Ovary (tissue), 9 donors: ENCODE measurements around the gene EIF4G2. TPM values are rescaled to one million over a fixed set of nuclear protein-coding genes. Genes with fewer than 3 reads are reported as not detected.

Experiments used
- DNase-seq, 5 donors: peaks; one replicate each; pipeline ENCODE4 v3.0.0-alpha.2; 2019 to 2020
- H3K27ac ChIP-seq, 2 donors: fragments of 200-600 bp; one replicate each; pipeline versions ENCODE4 v1.5.1 to v1.8.0; 2019 to 2022
- H3K27me3 ChIP-seq: fragments of 200-600 bp; one replicate; pipeline ENCODE4 v1.8.0; 2022
- H3K36me3 ChIP-seq: fragments of 200-600 bp; sonication (generic); one replicate; pipeline ENCODE4 v1.5.1; 2019
- H3K4me1 ChIP-seq: one replicate; pipeline ENCODE4 v1.8.1; 2013; ENCODE audit warnings: mild to moderate bottlenecking, moderate library complexity; ENCODE audit not compliant: insufficient read depth
- H3K4me3 ChIP-seq: fragments of 200-600 bp; sonication (generic); one replicate; pipeline ENCODE4 v1.5.1; 2017
- H3K9me3 ChIP-seq, 2 donors: fragments of 200-600 bp in 1 of 2; sonication (generic) in 1 of 2; one replicate each; pipeline versions ENCODE4 v1.5.1 to v1.8.1; 2013 to 2019; ENCODE audit warnings: mild to moderate bottlenecking in 1 of 2, moderate library complexity in 1 of 2
- EP300 ChIP-seq: sonication (generic); formaldehyde crosslinking; IDR thresholded peaks from one replicate; pipeline ENCODE4 v1.6.1; 2017; ENCODE audit warnings: antibody characterized with exemption
- POLR2A ChIP-seq: fragments of 450-650 bp; IDR thresholded peaks from one replicate; pipeline ENCODE4 v1.6.1; 2017; ENCODE audit warnings: antibody characterized with exemption, mild to moderate bottlenecking, moderate library complexity
- WGBS, 3 donors: extraction: QIAGEN DNeasy Blood & Tissue Kit in 1 of 3; methylation state at CpG; one replicate each; pipeline versions ENCODE4 v1.1.5 to v1.1.7; 2013 to 2017; 5-methylcytosine and 5-hydroxymethylcytosine counted together
- intact Hi-C, 4 donors: fragments of 100-400 bp; cut with DNase I; formaldehyde crosslinking; loops; one replicate each; pipeline versions ENCODE4 v1.11.0 to v1.15.1; 2022 to 2023
- polyA plus RNA-seq, 2 donors: library from polyadenylated mRNA; stranded (reverse); fragments of 200-250 nt in 1 of 2; fragments of 350-450 nt in 1 of 2; fragmentation: Illumina TruSeq in 1 of 2; extraction: RNeasy Lipid Tissue Mini Kit (QIAGEN cat#74804) in 1 of 2; gene quantifications; one replicate each; pipeline ENCODE4 v1.2.3, GENCODE V29; 2013 to 2014
- total RNA-seq, 7 donors: library from RNA; depleted of rRNA in 2 of 7; stranded (reverse); fragments of >200 nt in 2 of 7; fragmentation: NEBNext Ultra II Directional in 3 of 7; extraction: Animal tissue kit (Norgen Biotek cat#: 25700) in 3 of 7; gene quantifications; one replicate each; pipeline versions ENCODE4 v1.1.0 to v1.2.4, GENCODE V29; 2016 to 2023
- TF ChIP-seq, protein P1 (sequence below), 3 donors: fragments of 450-650 bp in 2 of 3; fragments of 200-600 bp in 1 of 3; IDR thresholded peaks; one replicate each; pipeline versions ENCODE4 v1.5.1 to v1.8.0; 2016 to 2022; ENCODE audit warnings: antibody characterized with exemption in 3 of 3, mild to moderate bottlenecking in 1 of 3
- donor health status: DM: no; HTN: no; CAD: no; lungs with moderate emphysema.
- donor health status: DM: no; HTN: no; CAD: no.
- donor health status: Bipolar disorder and iron deficiency.
- donor health status: DM: yes; HTN: yes; CAD: no.
- donor health status: DM: no; HTN: no; CAD: no.
- donor health status: DM: yes; HTN: yes; CAD: no.

The EIF4G2 gene
- total and polyA plus RNA-seq, 9 donors: 206 to 761 (median 582) TPM

DNA sequence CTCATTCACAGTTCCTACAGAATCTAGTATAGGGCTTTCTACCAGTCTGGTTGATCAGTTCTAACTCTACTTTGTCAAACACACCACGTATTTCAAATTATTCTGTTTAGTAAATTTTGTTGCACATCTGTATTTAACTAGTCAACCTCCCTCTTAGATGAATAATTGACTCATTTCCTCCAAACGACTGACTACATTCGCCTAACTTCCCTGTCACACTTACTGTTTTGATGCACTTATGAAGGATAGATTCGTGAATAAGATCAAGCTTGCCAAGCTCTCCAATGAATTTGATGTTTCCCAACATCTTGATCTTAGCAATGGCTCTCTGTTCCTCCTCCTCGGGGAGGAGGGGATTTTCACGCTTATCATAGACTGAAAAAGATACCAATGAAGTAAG is 5.0 kb downstream of the EIF4G2 start:
- no peaks in the 10 kb centered on the region for H3K36me3 ChIP-seq

DNA sequence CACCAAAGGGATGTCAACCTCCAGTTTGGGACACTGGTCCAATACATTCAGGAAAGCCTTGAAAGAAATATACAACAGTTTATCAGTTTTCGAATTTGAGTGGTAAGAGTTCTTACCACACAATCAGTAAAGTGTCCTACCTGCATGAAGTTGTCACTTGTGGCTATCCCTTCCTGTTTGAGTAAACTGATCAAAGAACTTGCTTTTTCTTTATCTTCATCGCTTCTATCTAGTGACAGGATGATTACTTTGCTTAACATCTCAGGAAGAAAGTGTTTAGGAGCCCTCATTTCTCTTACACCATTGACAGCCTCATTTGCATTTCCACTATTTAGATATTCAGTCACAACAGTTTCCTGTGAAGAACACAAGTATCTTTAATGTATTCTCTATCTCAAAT is 8.4 kb downstream of the EIF4G2 start:
- Histone ChIP-seq H3K4me3 (no peak overlapping the region), H3K27ac (no peak overlapping the region), H3K4me1 (no peaks in the 10 kb centered on the region), H3K27me3 (no peaks in the 10 kb centered on the region), H3K36me3 (no peaks in the 10 kb centered on the region), H3K9me3 (no peaks in the 10 kb centered on the region)
- no peak for DNase-seq
- TF ChIP-seq, protein P1, sequence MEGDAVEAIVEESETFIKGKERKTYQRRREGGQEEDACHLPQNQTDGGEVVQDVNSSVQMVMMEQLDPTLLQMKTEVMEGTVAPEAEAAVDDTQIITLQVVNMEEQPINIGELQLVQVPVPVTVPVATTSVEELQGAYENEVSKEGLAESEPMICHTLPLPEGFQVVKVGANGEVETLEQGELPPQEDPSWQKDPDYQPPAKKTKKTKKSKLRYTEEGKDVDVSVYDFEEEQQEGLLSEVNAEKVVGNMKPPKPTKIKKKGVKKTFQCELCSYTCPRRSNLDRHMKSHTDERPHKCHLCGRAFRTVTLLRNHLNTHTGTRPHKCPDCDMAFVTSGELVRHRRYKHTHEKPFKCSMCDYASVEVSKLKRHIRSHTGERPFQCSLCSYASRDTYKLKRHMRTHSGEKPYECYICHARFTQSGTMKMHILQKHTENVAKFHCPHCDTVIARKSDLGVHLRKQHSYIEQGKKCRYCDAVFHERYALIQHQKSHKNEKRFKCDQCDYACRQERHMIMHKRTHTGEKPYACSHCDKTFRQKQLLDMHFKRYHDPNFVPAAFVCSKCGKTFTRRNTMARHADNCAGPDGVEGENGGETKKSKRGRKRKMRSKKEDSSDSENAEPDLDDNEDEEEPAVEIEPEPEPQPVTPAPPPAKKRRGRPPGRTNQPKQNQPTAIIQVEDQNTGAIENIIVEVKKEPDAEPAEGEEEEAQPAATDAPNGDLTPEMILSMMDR (IDR thresholded peaks at IDR 0.05): no peak
- TF ChIP-seq EP300: no peak
- no peak for TF ChIP-seq POLR2A
- WGBS, 3 donors: 81 to 91% (median 89%) methylated on average over 2 of the region's 2 CpGs
- intact Hi-C loops: loop anchor here in 1 of 4 donors (10.0 kb wide), 1 partner anchor 55 kb away; the partner anchor contains the start of gene ZBED5

More for the DNA sequence above, 5.0 kb downstream of the EIF4G2 start:
- Histone ChIP-seq H3K27me3 (no peaks in the 10 kb centered on the region), H3K4me1 (peaks cover 5% of the 10 kb centered on the region), H3K9me3 (no peaks in the 10 kb centered on the region), H3K4me3 (no peak overlapping the region), H3K27ac (no peak overlapping the region)
- intact Hi-C loops: loop anchor here in 1 of 4 donors (10.0 kb wide), 1 partner anchor 51 kb away; the partner anchor contains the start of gene ZBED5
- no peak for DNase-seq
- TF ChIP-seq, protein P1 (IDR thresholded peaks at IDR 0.05): no peak
- TF ChIP-seq EP300: no peak
- no peak for TF ChIP-seq POLR2A
- 76 to 81% (median 77%) methylated on average over 6 of the region's 6 CpGs for WGBS, 3 donors

DNA sequence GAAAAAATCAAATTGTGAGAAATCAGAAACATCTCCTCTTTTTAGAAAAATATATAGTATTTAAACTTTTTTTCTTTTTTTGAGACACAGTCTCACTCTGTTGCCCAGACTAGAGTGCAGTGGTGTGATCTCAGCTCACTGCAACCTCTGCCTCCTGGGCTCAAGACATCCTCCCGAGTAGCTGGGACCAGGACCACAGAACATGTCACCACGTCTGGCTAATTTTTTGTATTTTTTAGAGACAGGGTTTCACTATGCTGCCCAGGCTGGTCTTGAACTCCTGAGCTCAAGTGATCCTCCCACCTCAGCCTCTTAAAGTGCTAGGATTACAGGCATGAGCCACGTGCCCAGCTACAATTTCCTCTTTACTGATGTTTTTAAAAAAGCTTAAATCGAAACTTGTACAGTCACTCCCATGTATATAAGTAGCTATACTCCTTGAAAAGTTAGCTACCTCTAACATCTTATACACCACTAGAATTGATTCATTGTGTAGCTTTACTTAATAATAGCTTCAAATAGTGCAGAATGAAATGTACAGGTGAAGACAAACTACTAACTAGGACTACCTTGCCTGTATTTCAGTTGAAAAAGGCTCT is 10.3 kb downstream of the EIF4G2 start:
- Histone ChIP-seq H3K36me3 (no peaks in the 10 kb centered on the region), H3K9me3 (no peaks in the 10 kb centered on the region), H3K27me3 (no peaks in the 10 kb centered on the region), H3K27ac (no peak overlapping the region), H3K4me1 (no peaks in the 10 kb centered on the region), H3K4me3 (no peak overlapping the region)
- WGBS, 3 donors: 64 to 65% (median 65%) methylated on average over 4 of the region's 4 CpGs
- no peak for TF ChIP-seq POLR2A
- TF ChIP-seq, protein P1 (IDR thresholded peaks at IDR 0.05): no peak
- no peak for TF ChIP-seq EP300
- intact Hi-C loops: loop anchor here in 2 of 4 donors (10.0 kb wide), 3 partner anchors 136 to 986 kb away; no protein-coding TSS in a partner anchor
- DNase-seq: no peak

DNA sequence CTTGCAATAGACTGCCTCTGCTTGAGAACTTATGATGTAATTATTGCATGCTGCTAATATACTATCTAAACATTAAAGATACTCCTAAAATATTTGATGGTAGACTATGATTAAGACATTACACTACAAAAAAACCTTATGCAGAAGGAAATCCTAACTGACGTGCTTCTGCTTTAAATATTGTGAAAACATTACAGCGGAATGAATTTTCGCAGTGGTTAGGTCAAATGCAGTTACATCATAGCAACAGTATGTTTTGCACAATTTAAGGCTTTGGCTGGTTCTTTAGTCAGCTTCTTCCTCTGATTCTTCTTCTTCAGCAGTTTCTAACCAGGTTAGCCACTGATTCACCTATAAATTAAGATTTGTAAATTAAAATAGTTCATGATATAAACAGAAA is 11.2 kb downstream of the EIF4G2 start:
- H3K27me3 ChIP-seq: no peaks in the 10 kb centered on the region
- intact Hi-C loops: loop anchor here in 2 of 4 donors (10.0 kb wide), 3 partner anchors 137 to 987 kb away; no protein-coding TSS in a partner anchor
- no peak overlapping the region for H3K27ac ChIP-seq
- no peak for DNase-seq
- H3K9me3 ChIP-seq: no peaks in the 10 kb centered on the region
- H3K4me3 ChIP-seq: no peak overlapping the region
- H3K4me1 ChIP-seq: no peaks in the 10 kb centered on the region
- H3K36me3 ChIP-seq: no peaks in the 10 kb centered on the region
- TF ChIP-seq EP300: no peak
- TF ChIP-seq POLR2A: no peak
- TF ChIP-seq, protein P1 (IDR thresholded peaks at IDR 0.05): no peak
- WGBS, 3 donors: 79 to 89% (median 88%) methylated on average over 3 of the region's 3 CpGs
